Nephron (organoid): ENCODE data around the gene CKS1B.

Experiments
- H3K27ac Mint-ChIP-seq, 3 experiments: 2 replicates each; pipeline ENCODE4 v1.8.0; 2020; ENCODE audit warnings: mixed read lengths in 3 of 3, mild to moderate bottlenecking in 2 of 3, moderate library complexity in 1 of 3
- H3K27me3 Mint-ChIP-seq: 2 replicates; pipeline ENCODE4 v1.8.0; 2021; ENCODE audit warnings: low read depth, mild to moderate bottlenecking, moderate library complexity, mixed read lengths
- H3K36me3 Mint-ChIP-seq: 2 replicates; pipeline ENCODE4 v1.8.0; 2020; ENCODE audit warnings: low read depth, mixed read lengths
- H3K4me1 Mint-ChIP-seq: 2 replicates; pipeline ENCODE4 v1.8.0; 2020; ENCODE audit warnings: mixed read lengths
- H3K4me3 Mint-ChIP-seq, 3 experiments: 2 replicates each; pipeline ENCODE4 v1.8.0; 2020; ENCODE audit warnings: mild to moderate bottlenecking in 3 of 3, mixed read lengths in 3 of 3, moderate library complexity in 2 of 3
- H3K9me3 Mint-ChIP-seq: 2 replicates; pipeline ENCODE4 v1.8.0; 2020; ENCODE audit warnings: mixed read lengths
- CTCF ChIP-seq, 3 experiments: fragments of 200-600 bp; sonication (generic); IDR thresholded peaks; one replicate each; pipeline ENCODE4 v1.5.0; 2021; ENCODE audit warnings: antibody characterized with exemption in 3 of 3; ENCODE audit not compliant: unreplicated experiment in 3 of 3

CKS1B gene

GRCh38 chr1:155007251-155007828 is 32.9 kb downstream of the CKS1B start:
- H3K36me3 Mint-ChIP-seq: no peaks in the 10 kb centered on the region
- no peaks in the 10 kb centered on the region for H3K27me3 Mint-ChIP-seq
- peaks cover 18% of the 10 kb centered on the region for H3K4me1 Mint-ChIP-seq
- H3K4me3 Mint-ChIP-seq: no peak overlapping the region
- no peaks in the 10 kb centered on the region for H3K9me3 Mint-ChIP-seq
- TF ChIP-seq CTCF (IDR thresholded peaks at IDR 0.05; ENCODE audit: unreplicated experiment in 3 of 3): no peak
- H3K27ac Mint-ChIP-seq: no peak overlapping the region

- Mint-ChIP-seq H3K27ac (no peak overlapping the region), H3K27me3 (no peaks in the 10 kb centered on the region), H3K9me3 (no peaks in the 10 kb centered on the region), H3K4me1 (peaks cover 22% of the 10 kb centered on the region), H3K36me3 (no peaks in the 10 kb centered on the region), H3K4me3 (no peak overlapping the region)
- no peak for TF ChIP-seq CTCF (IDR thresholded peaks at IDR 0.05; ENCODE audit: unreplicated experiment in 3 of 3)
Observed at GRCh38 chr1:155008015-155008941, 33.8 kb downstream of the CKS1B start.

GRCh38 chr1:155009221-155009711 is 34.8 kb downstream of the CKS1B start:
- no peak overlapping the region for H3K27ac Mint-ChIP-seq
- H3K4me1 Mint-ChIP-seq: peaks cover 19% of the 10 kb centered on the region
- H3K4me3 Mint-ChIP-seq: no peak overlapping the region
- no peaks in the 10 kb centered on the region for H3K9me3 Mint-ChIP-seq
- no peaks in the 10 kb centered on the region for H3K27me3 Mint-ChIP-seq
- TF ChIP-seq CTCF (IDR thresholded peaks at IDR 0.05; ENCODE audit: unreplicated experiment in 3 of 3): no peak
- H3K36me3 Mint-ChIP-seq: no peaks in the 10 kb centered on the region

- Mint-ChIP-seq H3K27me3 (no peaks in the 10 kb centered on the region), H3K9me3 (no peaks in the 10 kb centered on the region), H3K4me1 (peaks cover 17% of the 10 kb centered on the region), H3K27ac (no peak overlapping the region), H3K4me3 (no peak overlapping the region), H3K36me3 (no peaks in the 10 kb centered on the region)
- TF ChIP-seq CTCF (IDR thresholded peaks at IDR 0.05; ENCODE audit: unreplicated experiment in 3 of 3): no peak
Observed at GRCh38 chr1:155009742-155010141, 35.3 kb downstream of the CKS1B start.

GRCh38 chr1:155010211-155010918 is 35.9 kb downstream of the CKS1B start:
- no peaks in the 10 kb centered on the region for H3K9me3 Mint-ChIP-seq
- H3K27ac Mint-ChIP-seq: no peak overlapping the region
- TF ChIP-seq CTCF (IDR thresholded peaks at IDR 0.05; ENCODE audit: unreplicated experiment in 3 of 3): no peak
- H3K36me3 Mint-ChIP-seq: no peaks in the 10 kb centered on the region
- H3K27me3 Mint-ChIP-seq: no peaks in the 10 kb centered on the region
- no peak overlapping the region for H3K4me3 Mint-ChIP-seq
- H3K4me1 Mint-ChIP-seq: peaks cover 17% of the 10 kb centered on the region
